Psoas muscle (tissue), 8 donors: ENCODE measurements around the gene OR52L1. TPM values are rescaled to one million over a fixed set of nuclear protein-coding genes. Genes with fewer than 3 reads are reported as not detected.
A peak's percentile ranks its signal among the peaks of the same experiment; 100 is the strongest.

Experiments
- ATAC-seq, 4 donors: fragments of 200-7000 bp; cut with Tn5 transposase; one replicate each; pipeline ENCODE4 v1.9.1; 2020; ENCODE audit warnings: moderate library complexity in 3 of 4, mild to moderate bottlenecking in 2 of 4
- DNase-seq, 2 donors: peaks; one replicate each; pipeline ENCODE4 v3.0.0-alpha.2; 2020
- H3K27ac ChIP-seq: fragments of 200-600 bp; one replicate; pipeline ENCODE4 v1.8.0; 2022
- H3K27me3 ChIP-seq, 3 donors: fragments of 200-600 bp in 1 of 3; one replicate each; pipeline versions ENCODE4 v1.6.1 to v1.8.0; 2013 to 2022; ENCODE audit warnings: low read length in 2 of 3, mild to moderate bottlenecking in 2 of 3, moderate library complexity in 1 of 3; ENCODE audit not compliant: insufficient read depth in 3 of 3
- H3K36me3 ChIP-seq, 2 donors: fragments of 200-600 bp in 1 of 2; one replicate each; pipeline versions ENCODE4 v1.6.1 to v1.8.0; 2013 to 2022; ENCODE audit warnings: low read depth in 1 of 2, mild to moderate bottlenecking in 1 of 2, moderate library complexity in 1 of 2; ENCODE audit not compliant: insufficient read depth in 1 of 2
- H3K4me1 ChIP-seq: fragments of 200-600 bp; one replicate; pipeline ENCODE4 v1.8.0; 2022
- H3K4me3 ChIP-seq: fragments of 200-600 bp; one replicate; pipeline ENCODE4 v1.8.0; 2022; ENCODE audit warnings: mild to moderate bottlenecking
- H3K9me3 ChIP-seq: fragments of 200-600 bp; one replicate; pipeline ENCODE4 v1.8.0; 2022
- CTCF ChIP-seq: fragments of 200-600 bp; IDR thresholded peaks from one replicate; pipeline ENCODE4 v1.8.0; 2022; ENCODE audit warnings: antibody characterized with exemption
- WGBS, 3 donors: extraction: QIAGEN DNeasy Blood & Tissue Kit; methylation state at CpG; one replicate each; pipeline versions ENCODE4 v1.1.6 to v1.1.7; 2013; 5-methylcytosine and 5-hydroxymethylcytosine counted together
- intact Hi-C, 2 donors: fragments of 100-400 bp; cut with DNase I; formaldehyde crosslinking; loops; one replicate each; pipeline versions ENCODE4 v1.11.0 to v1.14.2; 2022
- polyA plus RNA-seq, 3 donors: library from polyadenylated mRNA; stranded (reverse); fragments of 200-250 nt; gene quantifications; one replicate each; pipeline ENCODE4 v1.2.3, GENCODE V29; 2013
- total RNA-seq, 4 donors: library from RNA; stranded (reverse); fragmentation: NEBNext Ultra II Directional in 2 of 4; extraction: Animal tissue kit (Norgen Biotek cat#: 25700) in 2 of 4; gene quantifications; one replicate each; pipeline versions ENCODE4 v1.2.1 to v1.2.4, GENCODE V29; 2021 to 2023
- donor health status: healthy with polysubstance abuse.
- donor health status: DM: no; HTN: no; CAD: no; lungs with moderate emphysema.
- donor health status: Bipolar disorder and iron deficiency.
- donor health status: healthy.
- donor health status: DM: yes; HTN: yes; CAD: no.
- donor health status: DM: no; HTN: no; CAD: no.
- donor health status: DM: no; HTN: no; CAD: no.
- donor health status: DM: yes; HTN: yes; CAD: no.

Gene OR52L1
- total and polyA plus RNA-seq, 7 donors, result not detected

- intact Hi-C loops, result no loop called here
- TF ChIP-seq CTCF, result no peak
- WGBS, 3 donors, result 73 to 76% (median 74%) methylated on average over 7 of the region's 7 CpGs
- no peak for DNase-seq
- H3K4me1 ChIP-seq, result no peaks in the 10 kb centered on the region
- no peaks in the 10 kb centered on the region for H3K9me3 ChIP-seq
- ATAC-seq, result no peak
- H3K27me3 ChIP-seq, result no peaks in the 10 kb centered on the region
- no peak overlapping the region for H3K27ac ChIP-seq
- no peak overlapping the region for H3K4me3 ChIP-seq
- no peaks in the 10 kb centered on the region for H3K36me3 ChIP-seq
Observed at GRCh38 chr11:6002202-6002699, 15.5 kb upstream of the OR52L1 start.

- Histone ChIP-seq H3K27me3 (no peaks in the 10 kb centered on the region), H3K36me3 (no peaks in the 10 kb centered on the region), H3K4me1 (no peaks in the 10 kb centered on the region), H3K27ac (no peak overlapping the region), H3K4me3 (no peak overlapping the region), H3K9me3 (no peaks in the 10 kb centered on the region)
- DNase-seq (no peak), ATAC-seq (no peak)
- no peak for TF ChIP-seq CTCF
- intact Hi-C loops, result no loop called here
- 86 to 89% (median 86%) methylated on average over 14 of the region's 14 CpGs for WGBS, 3 donors
Observed at GRCh38 chr11:5994791-5995190, 8.0 kb upstream of the OR52L1 start.

- intact Hi-C loops, result no loop called here
- peak; percentile 45 for TF ChIP-seq CTCF
- H3K27me3 ChIP-seq, result no peaks in the 10 kb centered on the region
- H3K4me1 ChIP-seq, result no peaks in the 10 kb centered on the region
- no peaks in the 10 kb centered on the region for H3K36me3 ChIP-seq
- ATAC-seq (no peak), DNase-seq (no peak)
- H3K4me3 ChIP-seq, result no peak overlapping the region
- no peak overlapping the region for H3K27ac ChIP-seq
- WGBS, 3 donors, result 40 to 48% (median 43%) methylated on average over 3 of the region's 3 CpGs
- no peaks in the 10 kb centered on the region for H3K9me3 ChIP-seq
Observed at GRCh38 chr11:5992604-5993251, 5.9 kb upstream of the OR52L1 start.

GRCh38 chr11:5992150-5992549 lies 5.4 kb upstream of the OR52L1 start:
- intact Hi-C loops, result no loop called here
- WGBS, 3 donors, result 75 to 81% (median 75%) methylated on average over 3 of the region's 3 CpGs
- no peak for ATAC-seq

More at GRCh38 chr11:5992150-5992549, 5.4 kb upstream of the OR52L1 start:
- DNase-seq, result no peak
- H3K4me1 ChIP-seq, result no peaks in the 10 kb centered on the region
- TF ChIP-seq CTCF, result no peak
- H3K27ac ChIP-seq, result no peak overlapping the region
- H3K27me3 ChIP-seq, result no peaks in the 10 kb centered on the region
- H3K4me3 ChIP-seq, result no peak overlapping the region
- H3K36me3 ChIP-seq, result no peaks in the 10 kb centered on the region
- H3K9me3 ChIP-seq, result no peaks in the 10 kb centered on the region
